ENCODE results near the gene PRKCA.
"Not testable (repeated sequence)": the region's sequence is repeated elsewhere in the genome, so short reads cannot be mapped to it uniquely, and the experiment has no call there.

The PRKCA gene

GRCh38 chr17:66287911-66288310, 14.5 kb upstream of the PRKCA start:
- Histone ChIP-seq H3K27me3 (replicated peaks; ENCODE audit: control insufficient read depth, insufficient read depth, low read length, poor library complexity, severe bottlenecking) (no peaks in the 10 kb centered on the region), H3K4me3 (ENCODE audit: insufficient read depth, low read depth, low read length, poor library complexity, severe bottlenecking) (no peak overlapping the region), H3K27ac (ENCODE audit: insufficient read depth, low read length, poor library complexity, severe bottlenecking) (no peak overlapping the region), H3K36me3 (ENCODE audit: control insufficient read depth, insufficient read depth, low read length) (no peaks in the 10 kb centered on the region), H3K9me3 (ENCODE audit: control insufficient read depth, low read length) (no peaks in the 10 kb centered on the region), H3K4me1 (ENCODE audit: control insufficient read depth, insufficient read depth, low read length, poor library complexity, severe bottlenecking) (peaks cover 18% of the 10 kb centered on the region)
- no peak for DNase-seq

- Histone ChIP-seq H3K9me3 (ENCODE audit: control insufficient read depth, low read length) (no peaks in the 10 kb centered on the region), H3K27ac (ENCODE audit: insufficient read depth, low read length, poor library complexity, severe bottlenecking) (no peak overlapping the region), H3K36me3 (ENCODE audit: control insufficient read depth, insufficient read depth, low read length) (no peaks in the 10 kb centered on the region), H3K4me1 (ENCODE audit: control insufficient read depth, insufficient read depth, low read length, poor library complexity, severe bottlenecking) (peaks cover 13% of the 10 kb centered on the region), H3K4me3 (ENCODE audit: insufficient read depth, low read depth, low read length, poor library complexity, severe bottlenecking) (no peak overlapping the region), H3K27me3 (replicated peaks; ENCODE audit: control insufficient read depth, insufficient read depth, low read length, poor library complexity, severe bottlenecking) (no peaks in the 10 kb centered on the region)
- DNase-seq, result no peak
These were observed 12.2 kb upstream of the PRKCA start for GRCh38 chr17:66290101-66290722.

- DNase-seq, result no peak
- Histone ChIP-seq H3K36me3 (ENCODE audit: control insufficient read depth, insufficient read depth, low read length) (no peaks in the 10 kb centered on the region), H3K4me3 (ENCODE audit: insufficient read depth, low read depth, low read length, poor library complexity, severe bottlenecking) (no peak overlapping the region), H3K27ac (ENCODE audit: insufficient read depth, low read length, poor library complexity, severe bottlenecking) (no peak overlapping the region), H3K27me3 (replicated peaks; ENCODE audit: control insufficient read depth, insufficient read depth, low read length, poor library complexity, severe bottlenecking) (no peaks in the 10 kb centered on the region), H3K4me1 (ENCODE audit: control insufficient read depth, insufficient read depth, low read length, poor library complexity, severe bottlenecking) (no peaks in the 10 kb centered on the region), H3K9me3 (ENCODE audit: control insufficient read depth, low read length) (no peaks in the 10 kb centered on the region)
These were observed 10.1 kb upstream of the PRKCA start for GRCh38 chr17:66292353-66292752.

- Histone ChIP-seq H3K9me3 (ENCODE audit: control insufficient read depth, low read length) (no peaks in the 10 kb centered on the region), H3K36me3 (ENCODE audit: control insufficient read depth, insufficient read depth, low read length) (no peaks in the 10 kb centered on the region), H3K27me3 (replicated peaks; ENCODE audit: control insufficient read depth, insufficient read depth, low read length, poor library complexity, severe bottlenecking) (no peaks in the 10 kb centered on the region), H3K4me3 (ENCODE audit: insufficient read depth, low read depth, low read length, poor library complexity, severe bottlenecking) (no peak overlapping the region), H3K4me1 (ENCODE audit: control insufficient read depth, insufficient read depth, low read length, poor library complexity, severe bottlenecking) (peaks cover 1% of the 10 kb centered on the region), H3K27ac (ENCODE audit: insufficient read depth, low read length, poor library complexity, severe bottlenecking) (no peak overlapping the region)
- no peak for DNase-seq
These were observed 6.1 kb upstream of the PRKCA start for GRCh38 chr17:66296289-66296725.

- not testable (repeated sequence) for H3K27ac ChIP-seq (ENCODE audit: insufficient read depth, low read length, poor library complexity, severe bottlenecking); H3K9me3 ChIP-seq (ENCODE audit: control insufficient read depth, low read length); H3K27me3 ChIP-seq (replicated peaks; ENCODE audit: control insufficient read depth, insufficient read depth, low read length, poor library complexity, severe bottlenecking); H3K36me3 ChIP-seq (ENCODE audit: control insufficient read depth, insufficient read depth, low read length); DNase-seq; H3K4me1 ChIP-seq (ENCODE audit: control insufficient read depth, insufficient read depth, low read length, poor library complexity, severe bottlenecking); H3K4me3 ChIP-seq (ENCODE audit: insufficient read depth, low read depth, low read length, poor library complexity, severe bottlenecking)
These were observed 5.0 kb upstream of the PRKCA start for GRCh38 chr17:66297443-66297842.

GRCh38 chr17:66299711-66300110, 2.7 kb upstream of the PRKCA start:
- Histone ChIP-seq H3K27me3 (replicated peaks; ENCODE audit: control insufficient read depth, insufficient read depth, low read length, poor library complexity, severe bottlenecking) (no peaks in the 10 kb centered on the region), H3K4me1 (ENCODE audit: control insufficient read depth, insufficient read depth, low read length, poor library complexity, severe bottlenecking) (peaks cover 8% of the 10 kb centered on the region), H3K4me3 (ENCODE audit: insufficient read depth, low read depth, low read length, poor library complexity, severe bottlenecking) (no peak overlapping the region), H3K36me3 (ENCODE audit: control insufficient read depth, insufficient read depth, low read length) (no peaks in the 10 kb centered on the region), H3K9me3 (ENCODE audit: control insufficient read depth, low read length) (no peaks in the 10 kb centered on the region), H3K27ac (ENCODE audit: insufficient read depth, low read length, poor library complexity, severe bottlenecking) (no peak overlapping the region)
- DNase-seq, result no peak

GRCh38 chr17:66300956-66301355, 1.5 kb upstream of the PRKCA start:
- Histone ChIP-seq H3K9me3 (ENCODE audit: control insufficient read depth, low read length) (no peaks in the 10 kb centered on the region), H3K4me3 (ENCODE audit: insufficient read depth, low read depth, low read length, poor library complexity, severe bottlenecking) (peak overlapping the region; percentile 76), H3K27me3 (replicated peaks; ENCODE audit: control insufficient read depth, insufficient read depth, low read length, poor library complexity, severe bottlenecking) (no peaks in the 10 kb centered on the region), H3K27ac (ENCODE audit: insufficient read depth, low read length, poor library complexity, severe bottlenecking) (no peak overlapping the region), H3K4me1 (ENCODE audit: control insufficient read depth, insufficient read depth, low read length, poor library complexity, severe bottlenecking) (peaks cover 16% of the 10 kb centered on the region), H3K36me3 (ENCODE audit: control insufficient read depth, insufficient read depth, low read length) (no peaks in the 10 kb centered on the region)
- no peak for DNase-seq

GRCh38 chr17:66301367-66301863, 998 bp upstream of the PRKCA start:
- H3K27ac ChIP-seq (ENCODE audit: insufficient read depth, low read length, poor library complexity, severe bottlenecking), result no peak overlapping the region
- DNase-seq, result no peak
- H3K4me1 ChIP-seq (ENCODE audit: control insufficient read depth, insufficient read depth, low read length, poor library complexity, severe bottlenecking), result peaks cover 16% of the 10 kb centered on the region
- H3K4me3 ChIP-seq (ENCODE audit: insufficient read depth, low read depth, low read length, poor library complexity, severe bottlenecking), result peak overlapping the region; percentile 76
- no peaks in the 10 kb centered on the region for H3K9me3 ChIP-seq (ENCODE audit: control insufficient read depth, low read length)
- H3K27me3 ChIP-seq (replicated peaks; ENCODE audit: control insufficient read depth, insufficient read depth, low read length, poor library complexity, severe bottlenecking), result no peaks in the 10 kb centered on the region
- H3K36me3 ChIP-seq (ENCODE audit: control insufficient read depth, insufficient read depth, low read length), result no peaks in the 10 kb centered on the region

- peak; percentile 26 to 35 (median 34) for DNase-seq
- H3K9me3 ChIP-seq (ENCODE audit: control insufficient read depth, low read length), result no peaks in the 10 kb centered on the region
- peaks cover 16% of the 10 kb centered on the region for H3K4me1 ChIP-seq (ENCODE audit: control insufficient read depth, insufficient read depth, low read length, poor library complexity, severe bottlenecking)
- H3K27me3 ChIP-seq (replicated peaks; ENCODE audit: control insufficient read depth, insufficient read depth, low read length, poor library complexity, severe bottlenecking), result no peaks in the 10 kb centered on the region
- H3K36me3 ChIP-seq (ENCODE audit: control insufficient read depth, insufficient read depth, low read length), result no peaks in the 10 kb centered on the region
- H3K4me3 ChIP-seq (ENCODE audit: insufficient read depth, low read depth, low read length, poor library complexity, severe bottlenecking), result peak overlapping the region; percentile 93
- H3K27ac ChIP-seq (ENCODE audit: insufficient read depth, low read length, poor library complexity, severe bottlenecking), result peak overlapping the region; percentile 54
These were observed 581 bp downstream of the PRKCA start for GRCh38 chr17:66302761-66303626.
